Loucy (cell line): Measurements from ENCODE around the gene AKR1A1.

Experiments used
- EZH2phosphoT487 ChIP-seq: fragments of 200-600 bp; IDR thresholded peaks from 2 replicates; pipeline ENCODE4 v1.6.1; 2018; ENCODE audit warnings: antibody characterized with exemption, mild to moderate bottlenecking, moderate library complexity, borderline replicate concordance
- TF ChIP-seq, protein P1 (sequence below): fragments of 200-600 bp; sonication (generic); conservative IDR thresholded peaks from 2 replicates; pipeline ENCODE4 v1.5.1; 2014; ENCODE audit warnings: mild to moderate bottlenecking, antibody characterized with exemption, low read length

GRCh38 chr1:45586769-45587168, 36.1 kb downstream of the AKR1A1 start:
- TF ChIP-seq, protein P1, sequence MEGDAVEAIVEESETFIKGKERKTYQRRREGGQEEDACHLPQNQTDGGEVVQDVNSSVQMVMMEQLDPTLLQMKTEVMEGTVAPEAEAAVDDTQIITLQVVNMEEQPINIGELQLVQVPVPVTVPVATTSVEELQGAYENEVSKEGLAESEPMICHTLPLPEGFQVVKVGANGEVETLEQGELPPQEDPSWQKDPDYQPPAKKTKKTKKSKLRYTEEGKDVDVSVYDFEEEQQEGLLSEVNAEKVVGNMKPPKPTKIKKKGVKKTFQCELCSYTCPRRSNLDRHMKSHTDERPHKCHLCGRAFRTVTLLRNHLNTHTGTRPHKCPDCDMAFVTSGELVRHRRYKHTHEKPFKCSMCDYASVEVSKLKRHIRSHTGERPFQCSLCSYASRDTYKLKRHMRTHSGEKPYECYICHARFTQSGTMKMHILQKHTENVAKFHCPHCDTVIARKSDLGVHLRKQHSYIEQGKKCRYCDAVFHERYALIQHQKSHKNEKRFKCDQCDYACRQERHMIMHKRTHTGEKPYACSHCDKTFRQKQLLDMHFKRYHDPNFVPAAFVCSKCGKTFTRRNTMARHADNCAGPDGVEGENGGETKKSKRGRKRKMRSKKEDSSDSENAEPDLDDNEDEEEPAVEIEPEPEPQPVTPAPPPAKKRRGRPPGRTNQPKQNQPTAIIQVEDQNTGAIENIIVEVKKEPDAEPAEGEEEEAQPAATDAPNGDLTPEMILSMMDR, result no peak
- TF ChIP-seq EZH2phosphoT487, result no peak
